ENCODE measurements around the gene TSPAN15.

TSPAN15 gene

GRCh38 chr10:69489506-69490090, 38.3 kb downstream of the TSPAN15 start:
- DNase-seq, result no peak

- no peak for DNase-seq
These were observed 39.6 kb downstream of the TSPAN15 start for GRCh38 chr10:69490876-69491275.

- no peak for DNase-seq
These were observed 40.3 kb downstream of the TSPAN15 start for GRCh38 chr10:69491611-69492010.

GRCh38 chr10:69492091-69492745, 41.0 kb downstream of the TSPAN15 start:
- DNase-seq, result no peak

- DNase-seq, result no peak
These were observed 41.6 kb downstream of the TSPAN15 start for GRCh38 chr10:69492746-69493462.

- DNase-seq, result no peak
These were observed 43.6 kb downstream of the TSPAN15 start for GRCh38 chr10:69494626-69495558.

- no peak for DNase-seq
These were observed 44.4 kb downstream of the TSPAN15 start for GRCh38 chr10:69495666-69496065.

- DNase-seq, result no peak
These were observed 45.3 kb downstream of the TSPAN15 start for GRCh38 chr10:69496352-69497230.

- DNase-seq, result no peak
These were observed 45.9 kb downstream of the TSPAN15 start for GRCh38 chr10:69497231-69497561.

- no peak for DNase-seq
These were observed 46.5 kb downstream of the TSPAN15 start for GRCh38 chr10:69497611-69498390.

GRCh38 chr10:69498711-69499471, 47.6 kb downstream of the TSPAN15 start:
- peak; percentile 23 for DNase-seq

GRCh38 chr10:69499726-69500689, 48.7 kb downstream of the TSPAN15 start:
- DNase-seq, result no peak

GRCh38 chr10:69500864-69501468, 49.7 kb downstream of the TSPAN15 start:
- no peak for DNase-seq

GRCh38 chr10:69501657-69502056, 50.4 kb downstream of the TSPAN15 start:
- DNase-seq, result no peak

- DNase-seq, result no peak
These were observed 51.3 kb downstream of the TSPAN15 start for GRCh38 chr10:69502589-69502988.

GRCh38 chr10:69503001-69503895, 52.0 kb downstream of the TSPAN15 start:
- no peak for DNase-seq

- DNase-seq, result no peak
These were observed 52.6 kb downstream of the TSPAN15 start for GRCh38 chr10:69503896-69504265.
